OCI-LY7 (cell line): Measurements from ENCODE around the gene TFEB.

Source experiments
- EZH2phosphoT487 ChIP-seq: fragments of 200-600 bp; sonication (generic); IDR thresholded peaks from 2 replicates; pipeline ENCODE4 v1.6.1; 2018; ENCODE audit warnings: low read depth, borderline replicate concordance, mild to moderate bottlenecking, mixed run types, antibody characterized with exemption, low read length, moderate library complexity, mixed read lengths
- TF ChIP-seq, protein P1 (sequence below): fragments of 200-600 bp; sonication (generic); conservative IDR thresholded peaks from 2 replicates; pipeline ENCODE4 v1.5.1; 2014; ENCODE audit warnings: mild to moderate bottlenecking, antibody characterized with exemption, low read length, moderate library complexity, mixed read lengths

DNA sequence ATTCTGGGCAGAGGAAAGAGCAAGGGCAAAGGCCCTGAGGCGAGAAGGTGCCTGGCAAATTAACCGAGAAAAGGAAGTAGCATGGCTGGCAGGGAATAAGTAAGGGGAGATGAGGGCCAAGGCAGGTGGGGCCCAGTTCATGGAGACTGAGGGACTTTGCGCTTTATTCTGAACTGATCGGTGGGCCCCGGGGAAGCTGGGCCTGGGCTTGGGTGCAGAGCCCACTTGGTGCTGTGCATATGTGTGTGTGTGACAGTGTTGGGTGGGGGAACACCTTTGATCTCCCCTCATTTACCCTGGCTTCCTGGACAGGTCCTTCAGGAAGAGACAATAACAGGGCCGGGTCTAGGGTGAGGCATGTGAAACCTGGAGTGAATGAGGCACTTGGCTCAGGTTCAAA lies 100.0 kb downstream of the TFEB start:
- TF ChIP-seq, protein P1, sequence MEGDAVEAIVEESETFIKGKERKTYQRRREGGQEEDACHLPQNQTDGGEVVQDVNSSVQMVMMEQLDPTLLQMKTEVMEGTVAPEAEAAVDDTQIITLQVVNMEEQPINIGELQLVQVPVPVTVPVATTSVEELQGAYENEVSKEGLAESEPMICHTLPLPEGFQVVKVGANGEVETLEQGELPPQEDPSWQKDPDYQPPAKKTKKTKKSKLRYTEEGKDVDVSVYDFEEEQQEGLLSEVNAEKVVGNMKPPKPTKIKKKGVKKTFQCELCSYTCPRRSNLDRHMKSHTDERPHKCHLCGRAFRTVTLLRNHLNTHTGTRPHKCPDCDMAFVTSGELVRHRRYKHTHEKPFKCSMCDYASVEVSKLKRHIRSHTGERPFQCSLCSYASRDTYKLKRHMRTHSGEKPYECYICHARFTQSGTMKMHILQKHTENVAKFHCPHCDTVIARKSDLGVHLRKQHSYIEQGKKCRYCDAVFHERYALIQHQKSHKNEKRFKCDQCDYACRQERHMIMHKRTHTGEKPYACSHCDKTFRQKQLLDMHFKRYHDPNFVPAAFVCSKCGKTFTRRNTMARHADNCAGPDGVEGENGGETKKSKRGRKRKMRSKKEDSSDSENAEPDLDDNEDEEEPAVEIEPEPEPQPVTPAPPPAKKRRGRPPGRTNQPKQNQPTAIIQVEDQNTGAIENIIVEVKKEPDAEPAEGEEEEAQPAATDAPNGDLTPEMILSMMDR = no peak
- no peak for TF ChIP-seq EZH2phosphoT487
